HG02571 (cell line): Measurements from ENCODE around the gene SERPINA1.

Experiments
- ATAC-seq: cut with Tn5 transposase; IDR thresholded peaks from one replicate; pipeline ENCODE4 v1.9.1; 2021; ENCODE audit warnings: mild to moderate bottlenecking, moderate library complexity; ENCODE audit not compliant: unreplicated experiment

SERPINA1 gene

DNA sequence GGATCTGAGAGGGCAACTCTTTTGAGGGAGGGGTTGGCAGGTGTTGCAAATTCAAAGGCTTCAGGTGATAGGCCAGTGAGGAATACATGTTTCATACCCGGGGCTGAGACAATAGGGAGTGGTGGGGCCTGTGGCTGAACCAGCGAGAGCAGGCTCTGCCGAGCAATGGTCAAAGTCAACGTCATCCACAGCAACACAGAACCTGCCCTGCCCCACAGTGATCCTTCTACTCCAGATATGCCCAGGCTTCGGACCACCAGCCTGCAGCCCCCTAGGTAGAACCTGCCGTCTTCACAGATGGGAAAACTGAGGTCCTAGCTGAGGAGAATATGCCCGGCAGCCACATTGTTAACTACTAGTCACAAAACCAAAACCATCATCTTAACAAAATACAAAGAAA, 4.1 kb downstream of the SERPINA1 start:
- ATAC-seq: no peak

DNA sequence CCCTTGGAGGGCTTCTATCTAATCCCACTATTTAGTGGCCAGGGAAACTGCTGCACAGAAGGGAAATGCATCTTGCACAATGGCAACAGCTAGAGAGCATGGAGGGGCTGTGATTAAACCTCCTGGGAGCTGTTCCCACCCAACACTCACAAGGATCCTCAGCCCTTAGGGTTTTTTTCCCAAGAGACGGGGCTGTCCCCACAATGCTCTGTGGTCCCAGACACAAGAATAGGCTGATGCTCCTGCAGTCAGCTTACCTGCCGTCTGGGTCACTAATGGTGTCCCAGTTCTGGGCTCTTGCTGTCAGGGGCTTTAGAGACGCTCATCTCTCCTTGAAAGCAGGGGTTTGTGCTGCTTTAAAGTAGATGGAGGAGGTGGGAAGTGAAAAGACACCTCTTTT, 4.6 kb downstream of the SERPINA1 start:
- no peak for ATAC-seq

DNA sequence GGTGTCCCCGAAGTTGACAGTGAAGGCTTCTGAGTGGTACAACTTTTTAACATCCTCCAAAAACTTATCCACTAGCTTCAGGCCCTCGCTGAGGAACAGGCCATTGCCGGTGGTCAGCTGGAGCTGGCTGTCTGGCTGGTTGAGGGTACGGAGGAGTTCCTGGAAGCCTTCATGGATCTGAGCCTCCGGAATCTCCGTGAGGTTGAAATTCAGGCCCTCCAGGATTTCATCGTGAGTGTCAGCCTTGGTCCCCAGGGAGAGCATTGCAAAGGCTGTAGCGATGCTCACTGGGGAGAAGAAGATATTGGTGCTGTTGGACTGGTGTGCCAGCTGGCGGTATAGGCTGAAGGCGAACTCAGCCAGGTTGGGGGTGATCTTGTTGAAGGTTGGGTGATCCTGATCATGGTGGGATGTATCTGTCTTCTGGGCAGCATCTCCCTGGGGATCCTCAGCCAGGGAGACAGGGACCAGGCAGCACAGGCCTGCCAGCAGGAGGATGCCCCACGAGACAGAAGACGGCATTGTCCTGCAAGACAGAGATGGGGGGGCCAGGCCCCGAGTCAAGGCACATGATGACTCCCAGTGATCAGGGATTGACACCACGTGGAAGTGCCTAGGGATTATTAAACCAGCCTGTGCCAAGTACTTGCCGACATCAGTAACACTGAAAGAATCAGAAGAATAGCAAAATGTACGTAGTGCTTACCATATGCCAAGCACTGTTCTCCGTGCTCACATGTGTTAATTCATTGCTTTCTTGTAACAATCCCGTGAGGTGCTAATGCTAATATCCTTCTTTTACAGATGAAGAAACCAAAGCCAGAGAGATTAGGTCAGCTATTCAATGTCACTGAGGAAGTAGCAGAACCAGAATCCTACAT, 5.4 kb downstream of the SERPINA1 start:
- ATAC-seq: no peak

DNA sequence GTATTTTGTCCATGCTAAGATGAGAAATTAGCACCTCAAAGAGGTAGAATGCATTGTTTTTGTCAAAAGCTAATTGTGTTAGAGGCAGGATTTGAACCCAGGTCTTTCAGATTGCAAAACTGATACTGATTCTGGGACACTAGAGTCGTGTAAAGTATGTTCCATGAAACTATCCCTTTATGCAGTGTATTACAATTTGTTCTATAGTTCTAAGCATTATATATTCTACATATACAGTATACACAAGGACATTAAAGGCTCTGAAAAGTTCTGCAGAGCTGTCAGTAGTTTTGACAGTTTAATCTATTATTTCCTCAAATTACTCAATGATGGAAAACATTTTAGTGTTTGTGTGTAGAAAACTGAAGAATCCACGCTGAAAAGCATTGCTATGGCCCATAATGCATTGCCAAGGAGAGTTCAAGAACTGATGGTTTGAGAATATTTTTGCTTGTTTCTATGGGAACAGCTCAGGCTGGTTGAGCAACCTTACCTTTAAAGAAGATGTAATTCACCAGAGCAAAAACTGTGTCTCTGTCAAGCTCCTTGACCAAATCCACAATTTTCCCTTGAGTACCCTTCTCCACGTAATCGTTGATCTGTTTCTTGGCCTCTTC, 6.2 kb downstream of the SERPINA1 start:
- ATAC-seq: no peak

DNA sequence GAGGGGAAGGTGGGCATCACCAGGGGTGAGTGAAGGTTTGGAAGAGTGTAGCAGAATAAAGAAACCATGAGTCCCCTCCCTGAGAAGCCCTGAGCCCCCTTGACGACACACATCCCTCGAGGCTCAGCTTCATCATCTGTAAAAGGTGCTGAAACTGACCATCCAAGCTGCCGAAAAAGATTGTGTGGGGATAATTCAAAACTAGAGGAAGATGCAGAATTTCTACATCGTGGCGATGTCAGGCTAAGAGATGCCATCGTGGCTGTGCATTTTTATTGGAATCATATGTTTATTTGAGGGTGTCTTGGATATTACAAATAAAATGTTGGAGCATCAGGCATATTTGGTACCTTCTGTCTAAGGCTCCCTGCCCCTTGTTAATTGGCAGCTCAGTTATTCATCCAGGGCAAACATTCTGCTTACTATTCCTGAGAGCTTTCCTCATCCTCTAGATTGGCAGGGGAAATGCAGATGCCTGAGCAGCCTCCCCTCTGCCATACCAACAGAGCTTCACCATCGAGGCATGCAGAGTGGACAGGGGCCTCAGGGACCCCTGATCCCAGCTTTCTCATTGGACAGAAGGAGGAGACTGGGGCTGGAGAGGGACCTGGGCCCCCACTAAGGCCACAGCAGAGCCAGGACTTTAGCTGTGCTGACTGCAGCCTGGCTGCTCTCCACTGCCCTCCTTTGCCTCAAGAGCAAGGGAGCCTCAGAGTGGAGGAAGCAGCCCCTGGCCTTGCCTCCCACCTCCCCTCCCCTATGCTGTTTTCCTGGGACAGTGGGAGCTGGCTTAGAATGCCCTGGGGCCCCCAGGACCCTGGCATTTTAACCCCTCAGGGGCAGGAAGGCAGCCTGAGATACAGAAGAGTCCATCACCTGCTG, 7.0 kb downstream of the SERPINA1 start:
- no peak for ATAC-seq

DNA sequence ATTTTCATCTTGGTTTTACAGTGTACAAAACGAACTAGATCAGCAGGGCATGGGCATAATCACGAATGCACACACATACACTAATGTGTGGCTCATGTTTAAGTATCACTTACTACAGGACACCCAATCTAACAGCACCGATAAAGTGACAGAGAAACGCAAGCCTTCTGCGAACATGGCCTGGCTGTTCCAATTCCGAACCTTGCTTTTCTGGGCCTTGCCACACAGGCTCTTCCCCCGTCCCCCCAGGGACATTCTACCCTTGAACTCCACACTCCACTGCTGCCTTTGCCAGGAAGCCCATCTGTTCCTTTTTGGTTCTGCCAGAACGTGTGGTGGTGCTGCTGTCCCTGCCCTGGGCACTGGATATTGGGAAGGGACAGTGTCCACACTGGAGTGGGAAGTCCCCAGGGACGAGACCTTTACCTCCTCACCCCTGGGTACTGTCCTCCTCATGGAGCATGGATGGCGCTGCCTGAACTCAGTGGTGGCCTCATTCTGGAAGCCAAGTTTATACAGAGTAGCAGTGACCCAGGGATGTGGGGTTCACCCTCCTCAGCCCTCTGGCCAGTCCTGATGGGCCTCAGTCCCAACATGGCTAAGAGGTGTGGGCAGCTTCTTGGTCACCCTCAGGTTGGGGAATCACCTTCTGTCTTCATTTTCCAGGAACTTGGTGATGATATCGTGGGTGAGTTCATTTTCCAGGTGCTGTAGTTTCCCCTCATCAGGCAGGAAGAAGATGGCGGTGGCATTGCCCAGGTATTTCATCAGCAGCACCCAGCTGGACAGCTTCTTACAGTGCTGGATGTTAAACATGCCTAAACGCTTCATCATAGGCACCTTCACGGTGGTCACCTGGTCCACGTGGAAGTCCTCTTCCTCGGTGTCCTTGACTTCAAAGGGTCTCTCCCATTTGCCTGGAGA, 7.9 kb downstream of the SERPINA1 start:
- no peak for ATAC-seq

DNA sequence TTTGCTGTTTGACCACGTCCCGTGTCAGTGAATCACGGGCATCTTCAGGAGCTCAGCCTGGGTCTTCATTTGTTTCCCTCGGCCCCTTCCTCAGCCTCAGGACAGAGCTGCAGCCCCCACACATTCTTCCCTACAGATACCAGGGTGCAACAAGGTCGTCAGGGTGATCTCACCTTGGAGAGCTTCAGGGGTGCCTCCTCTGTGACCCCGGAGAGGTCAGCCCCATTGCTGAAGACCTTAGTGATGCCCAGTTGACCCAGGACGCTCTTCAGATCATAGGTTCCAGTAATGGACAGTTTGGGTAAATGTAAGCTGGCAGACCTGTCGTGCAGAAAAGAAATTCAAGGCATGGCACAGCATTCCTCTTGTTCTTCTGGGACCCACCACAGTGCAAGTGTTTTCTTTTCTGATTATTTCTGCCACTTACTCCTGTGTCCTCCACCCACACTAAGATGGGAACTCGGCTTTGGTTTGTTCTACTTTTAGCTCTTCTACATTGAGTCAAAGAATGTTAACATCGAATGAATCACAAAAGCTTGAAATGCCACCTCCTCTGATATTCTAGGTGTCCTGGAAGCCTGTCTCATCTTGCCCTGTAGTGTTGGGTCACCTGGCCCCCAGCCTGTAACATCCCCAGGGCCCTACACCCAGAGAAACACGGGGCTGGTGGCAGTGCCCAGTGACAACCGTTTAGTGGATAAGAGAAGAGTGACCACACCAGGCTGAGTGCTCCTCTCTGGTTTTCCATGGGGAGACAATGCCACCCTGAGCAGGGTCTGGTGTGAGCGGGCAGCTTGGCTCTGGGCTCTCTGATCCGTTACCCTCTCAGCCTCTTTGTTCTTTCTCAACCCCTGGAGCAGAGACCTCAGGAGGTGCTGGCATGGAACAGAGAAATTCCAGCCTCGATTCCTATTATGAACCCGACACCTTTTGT, 8.8 kb downstream of the SERPINA1 start:
- ATAC-seq: no peak

DNA sequence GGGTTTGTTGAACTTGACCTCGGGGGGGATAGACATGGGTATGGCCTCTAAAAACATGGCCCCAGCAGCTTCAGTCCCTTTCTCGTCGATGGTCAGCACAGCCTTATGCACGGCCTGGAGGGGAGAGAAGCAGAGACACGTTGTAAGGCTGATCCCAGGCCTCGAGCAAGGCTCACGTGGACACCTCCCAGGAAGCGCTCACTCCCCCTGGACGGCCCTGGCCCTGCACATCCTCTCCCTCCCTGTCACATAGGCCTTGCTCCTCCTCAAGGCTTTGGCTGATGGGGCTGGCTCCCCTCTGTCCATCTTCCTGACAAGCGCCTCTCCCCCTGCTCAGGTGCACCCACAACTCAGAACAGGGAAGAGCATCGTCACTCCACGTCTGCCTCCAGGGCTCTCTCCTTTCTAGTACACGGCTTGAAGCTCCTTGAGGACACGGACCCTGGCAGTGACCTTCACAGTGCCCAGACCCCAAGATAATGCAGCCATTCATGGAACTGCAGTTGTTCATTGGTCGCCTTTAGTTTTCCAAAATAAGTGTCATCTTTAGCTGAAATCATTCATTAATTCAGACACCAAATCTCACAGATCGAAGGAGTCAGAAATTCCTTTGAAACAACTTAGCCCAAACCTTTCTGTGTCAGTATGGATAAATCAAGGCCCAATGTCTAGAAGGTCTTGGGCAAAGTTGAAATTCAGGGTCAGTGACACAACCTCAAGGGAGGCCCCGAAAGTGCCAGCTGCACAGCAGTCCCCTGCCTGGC, 9.7 kb downstream of the SERPINA1 start:
- no peak for ATAC-seq

DNA sequence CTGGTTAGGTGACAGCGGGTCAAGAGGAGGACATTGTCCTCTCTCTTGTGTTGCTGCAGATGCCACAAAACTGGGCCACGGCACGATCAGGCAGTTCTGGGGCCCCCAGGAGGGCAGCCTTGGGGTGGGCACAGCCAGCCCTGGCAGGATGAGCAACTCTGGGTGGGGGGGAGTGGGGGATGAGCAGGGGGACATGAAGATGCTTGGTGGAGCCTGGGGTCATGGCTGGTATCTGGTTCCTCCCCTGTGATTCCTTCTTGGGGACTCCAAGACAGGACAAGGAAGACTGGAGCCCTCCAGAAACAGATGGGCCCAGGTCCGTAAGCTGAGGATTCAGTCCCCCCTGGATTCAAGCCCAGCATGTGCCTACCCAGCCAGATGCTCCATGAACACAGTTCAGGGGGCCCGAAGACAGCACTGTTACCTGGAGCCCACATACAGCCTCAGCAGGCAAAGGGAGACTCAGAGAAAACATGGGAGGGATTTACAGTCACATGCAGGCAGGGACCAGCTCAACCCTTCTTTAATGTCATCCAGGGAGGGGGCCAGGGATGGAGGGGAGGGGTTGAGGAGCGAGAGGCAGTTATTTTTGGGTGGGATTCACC, 10.4 kb downstream of the SERPINA1 start:
- ATAC-seq: no peak

DNA sequence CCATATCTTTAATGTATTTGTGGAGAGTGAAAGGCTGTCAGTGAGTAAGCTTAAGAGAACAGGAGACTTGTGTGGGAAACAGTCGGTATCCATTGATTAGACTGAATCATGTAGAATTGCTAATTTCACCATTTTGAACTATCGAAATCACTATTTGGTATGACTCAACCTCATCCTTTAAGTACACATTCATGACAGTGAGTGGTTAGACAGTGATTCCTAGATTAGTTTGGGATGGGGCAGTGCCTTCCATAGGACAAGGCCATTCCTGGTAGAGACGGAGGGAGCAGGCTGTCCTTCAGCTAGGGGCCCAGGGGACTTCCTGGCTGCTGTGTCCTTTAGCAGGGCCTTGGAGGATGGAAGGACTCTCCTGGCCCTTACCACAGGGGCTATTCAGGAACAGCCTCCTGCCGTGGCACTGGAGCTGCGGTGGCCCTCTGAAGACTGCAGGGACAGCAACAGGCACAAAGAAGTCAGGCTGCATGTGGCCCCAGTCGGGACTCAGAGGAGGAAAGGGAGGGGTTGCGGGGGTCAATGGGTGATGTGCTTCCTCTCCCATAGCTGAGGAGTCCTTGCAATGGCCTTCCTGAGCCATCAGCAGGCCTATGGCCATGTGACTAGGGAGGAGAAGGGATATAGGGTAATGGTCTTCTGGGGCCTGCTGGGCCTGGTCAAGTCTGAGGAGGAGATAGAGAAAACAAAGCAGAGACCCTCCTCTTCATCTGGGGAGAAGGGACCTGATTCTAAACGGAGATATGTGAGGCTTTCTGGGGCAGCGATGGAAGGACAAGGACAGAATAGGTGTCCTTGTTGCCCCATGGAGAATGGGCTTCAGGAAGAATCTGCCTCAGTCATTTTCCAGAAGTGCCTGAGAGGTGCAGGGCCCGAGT, 11.2 kb downstream of the SERPINA1 start:
- no peak for ATAC-seq

DNA sequence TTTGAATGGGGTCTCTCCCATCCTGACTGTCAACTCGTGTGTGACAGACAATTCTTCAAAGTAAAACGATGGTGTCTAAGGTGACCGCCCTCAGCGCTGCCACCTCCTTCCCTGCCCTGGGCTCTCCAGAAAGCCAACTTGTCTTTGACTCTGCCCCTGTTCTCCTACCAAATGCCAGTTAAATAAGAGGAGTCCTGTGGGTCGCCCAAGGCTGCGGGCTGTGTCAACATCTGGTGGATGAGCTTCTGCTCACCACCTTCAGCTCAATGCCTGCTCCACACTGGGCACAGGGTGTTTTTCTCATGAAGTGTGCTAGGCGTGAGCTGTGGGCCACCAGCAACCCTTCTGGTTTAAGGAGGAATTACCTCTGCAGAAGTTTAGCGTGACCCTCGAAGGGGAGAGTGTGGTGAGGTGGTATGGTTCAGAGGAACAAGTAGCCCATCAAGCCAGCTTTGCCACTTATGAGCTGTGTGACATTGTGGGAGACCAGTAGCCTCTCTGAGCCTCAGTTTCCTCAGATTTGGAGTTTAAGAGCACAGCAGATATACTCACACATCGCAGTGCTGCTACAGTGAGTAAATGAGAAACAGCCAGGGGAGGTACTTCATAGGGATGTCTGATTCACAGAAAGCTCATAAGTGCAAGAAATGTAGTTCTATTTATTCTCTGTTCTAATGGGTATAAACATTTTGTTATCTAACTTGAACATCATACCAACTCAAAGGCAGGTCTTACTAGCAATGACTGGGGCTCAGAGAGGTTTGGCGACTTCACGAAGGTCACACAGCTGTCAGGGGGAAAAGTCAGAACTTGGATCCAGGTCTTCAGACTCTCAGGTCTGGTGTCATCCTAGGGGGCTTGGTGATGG, 12.1 kb downstream of the SERPINA1 start:
- ATAC-seq: no peak

DNA sequence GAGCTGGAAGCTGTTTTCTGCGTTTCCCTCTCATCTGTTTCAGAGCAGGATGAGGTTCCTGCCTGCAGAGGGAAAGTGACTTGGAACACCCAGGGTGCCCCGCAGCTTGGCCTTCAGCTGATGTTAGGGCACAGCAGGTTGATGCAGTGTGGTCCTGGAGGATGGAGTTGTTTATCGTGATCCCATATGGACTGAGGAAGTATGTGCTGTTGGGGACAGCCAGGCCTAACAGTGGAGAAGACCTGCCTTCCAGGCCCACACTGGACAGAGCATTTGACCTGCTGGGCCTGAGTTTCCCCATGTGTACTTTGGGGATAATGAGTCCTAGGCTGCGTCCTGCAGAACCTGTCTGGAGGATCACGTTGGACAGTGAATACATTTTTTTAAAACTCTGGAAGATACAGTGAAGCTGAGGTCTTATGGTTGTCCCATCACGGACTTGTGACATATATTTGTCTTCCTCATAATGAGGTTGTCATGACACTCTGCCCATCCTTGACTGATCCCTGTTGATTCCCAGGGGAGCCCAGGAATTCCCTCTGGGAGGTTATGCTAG, 12.8 kb downstream of the SERPINA1 start:
- no peak for ATAC-seq

DNA sequence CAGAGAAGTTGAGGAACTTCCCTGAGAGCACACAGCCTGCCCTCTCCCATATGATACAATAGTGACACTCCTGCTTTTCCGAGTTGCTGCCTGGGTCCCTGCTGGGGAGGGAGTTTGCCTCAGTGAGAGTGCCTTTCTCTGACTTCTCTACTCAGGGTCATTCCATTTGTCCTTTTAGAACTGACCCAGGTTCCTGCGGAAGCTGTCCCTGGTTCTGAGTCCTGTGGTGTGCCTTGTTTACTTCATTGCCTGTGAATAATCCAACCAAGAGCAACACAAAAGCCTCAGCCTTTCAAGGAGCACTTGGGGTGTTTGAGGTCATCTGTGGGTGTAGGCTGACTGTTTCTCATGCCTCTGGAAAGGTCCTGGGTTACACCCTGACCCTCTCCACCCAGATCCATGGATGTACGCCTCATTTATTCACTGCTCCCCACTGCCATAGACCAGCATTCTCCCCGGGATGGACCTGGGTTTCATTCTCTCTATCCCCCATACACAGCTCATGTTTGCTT, 13.6 kb downstream of the SERPINA1 start:
- ATAC-seq: no peak

DNA sequence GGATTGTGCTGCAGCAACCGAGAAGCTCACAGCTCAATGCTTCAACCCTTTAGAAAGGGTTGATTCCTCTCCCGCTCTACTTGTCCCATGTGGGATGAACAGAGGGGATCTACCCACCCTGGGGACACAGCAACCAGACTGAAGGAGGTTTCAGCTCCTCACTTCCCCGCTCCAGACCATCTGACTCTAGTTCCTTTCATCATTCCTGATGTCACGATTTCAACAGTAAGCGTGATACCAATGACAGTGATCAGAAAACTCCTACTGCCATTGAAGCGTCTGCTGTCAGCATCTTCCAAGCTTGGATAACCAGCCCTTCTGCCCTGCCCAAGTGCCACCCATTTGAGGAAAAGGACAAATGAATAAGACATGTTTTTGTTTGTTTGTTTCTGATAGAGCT, 14.3 kb downstream of the SERPINA1 start:
- ATAC-seq: no peak

DNA sequence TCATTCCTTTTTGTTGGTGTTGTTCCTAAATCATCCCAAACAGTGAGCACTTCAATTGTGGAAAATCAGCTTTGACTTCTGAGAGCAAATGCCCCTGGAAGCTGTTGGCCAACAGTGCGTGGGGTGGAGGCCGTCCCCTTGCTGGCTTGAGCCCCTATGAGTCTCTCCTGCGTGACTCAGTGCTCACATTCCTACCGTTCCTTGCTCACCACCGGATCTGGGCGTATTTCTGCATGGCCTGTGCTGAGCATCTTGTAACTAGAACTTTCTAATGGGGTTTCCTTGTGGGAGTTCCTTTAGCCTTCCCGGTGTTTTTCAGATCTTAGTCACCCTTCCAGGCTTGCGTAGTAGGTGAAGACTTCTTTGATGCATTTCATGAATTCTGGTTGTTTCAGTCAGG, 14.7 kb downstream of the SERPINA1 start:
- ATAC-seq: no peak
